H1 (cell line): ENCODE data around the gene ZNF622. TPM values are rescaled to one million over a fixed set of nuclear protein-coding genes. Genes with fewer than 3 reads are reported as not detected.

Source experiments
- CTCF ChIA-PET: fragments of 300-600 bp; sonication (Branson Sonifier 250); formaldehyde crosslinking; loops from one replicate; lab custom pipeline; 2021; ENCODE audit not compliant: partially characterized antibody; lab: Charles Lee
- POLR2A ChIA-PET: fragments of 300-600 bp; sonication (Branson Sonifier 250); formaldehyde crosslinking; loops from one replicate; lab custom pipeline; 2021; ENCODE audit warnings: inconsistent platforms; ENCODE audit not compliant: partially characterized antibody; lab: Charles Lee
- DNase-seq, 2 experiments: peaks; one replicate each; pipeline versions ENCODE4 v3.0.0 to v3.0.0-alpha.2; 2010 to 2022; ENCODE audit warnings: low spot score in 2 of 2, low read depth in 1 of 2, mixed read lengths in 1 of 2
- FAIRE-seq: peaks from 2 replicates; lab custom pipeline; 2011; peaks lifted over from hg19 to GRCh38; lab: Jason Lieb, UNC
- H2AFZ ChIP-seq: 2 replicates; pipeline ENCODE4 v1.8.1; 2012; ENCODE audit warnings: low read length, inconsistent platforms
- H2AK5ac ChIP-seq: 2 replicates; pipeline ENCODE4 v1.6.1; 2013; ENCODE audit warnings: low read depth, low read length
- H2BK120ac ChIP-seq: replicated peaks from 2 replicates; pipeline ENCODE3; 2013; ENCODE audit warnings: low read depth, low read length, inconsistent platforms
- H2BK12ac ChIP-seq: 2 replicates; pipeline ENCODE4 v1.6.1; 2013; ENCODE audit warnings: low read depth, low read length
- H2BK15ac ChIP-seq: 2 replicates; pipeline ENCODE4 v1.6.1; 2013; ENCODE audit warnings: low read length
- H2BK20ac ChIP-seq: 2 replicates; pipeline ENCODE4 v1.6.1; 2013; ENCODE audit warnings: low read length
- H2BK5ac ChIP-seq: 2 replicates; pipeline ENCODE4 v1.6.1; 2013; ENCODE audit warnings: low read depth, low read length
- H3K14ac ChIP-seq: 2 replicates; pipeline ENCODE4 v1.6.1; 2013; ENCODE audit warnings: inconsistent platforms; ENCODE audit not compliant: insufficient read length
- H3K18ac ChIP-seq: 2 replicates; pipeline ENCODE4 v1.6.1; 2013; ENCODE audit warnings: low read length; ENCODE audit errors: extremely low read depth
- H3K23ac ChIP-seq: 2 replicates; pipeline ENCODE4 v1.6.1; 2013; ENCODE audit warnings: inconsistent platforms; ENCODE audit not compliant: insufficient read length
- H3K23me2 ChIP-seq: 2 replicates; pipeline ENCODE4 v1.6.1; 2013; ENCODE audit warnings: low read depth, low read length
- H3K27ac ChIP-seq: 2 replicates; pipeline ENCODE4 v1.6.1; 2011; ENCODE audit warnings: low read depth, low read length, inconsistent platforms
- H3K27me3 ChIP-seq, 4 experiments: replicated peaks in 1 of 4; 1 replicate in 1 of 4; 2 replicates in 3 of 4; pipeline versions ENCODE4 v1.6.1 to v1.8.1; 2011 to 2013; ENCODE audit warnings: low read length in 3 of 4, mild to moderate bottlenecking in 3 of 4, inconsistent platforms in 2 of 4, mixed read lengths in 2 of 4, moderate library complexity in 1 of 4; ENCODE audit not compliant: control insufficient read depth in 3 of 4, insufficient read depth in 3 of 4; ENCODE audit errors: extremely low read depth in 1 of 4
- H3K36me3 ChIP-seq, 4 experiments: 2 replicates each; pipeline versions ENCODE4 v1.6.1 to v1.8.1; 2011 to 2013; ENCODE audit warnings: mild to moderate bottlenecking in 4 of 4, low read length in 3 of 4, moderate library complexity in 2 of 4, control low read depth in 1 of 4, inconsistent platforms in 1 of 4; ENCODE audit not compliant: insufficient read depth in 4 of 4, control insufficient read depth in 2 of 4
- H3K4ac ChIP-seq: replicated peaks from 2 replicates; pipeline ENCODE3; 2013; ENCODE audit warnings: low read length, low read depth, mixed read lengths, inconsistent platforms; ENCODE audit not compliant: insufficient read length
- H3K4me1 ChIP-seq, 4 experiments: replicated peaks in 1 of 4; 1 replicate in 1 of 4; 2 replicates in 3 of 4; pipeline versions ENCODE4 v1.6.1 to v1.8.1; 2011 to 2013; ENCODE audit warnings: low read length in 3 of 4, inconsistent platforms in 2 of 4, mixed read lengths in 1 of 4; ENCODE audit not compliant: insufficient read depth in 4 of 4, control insufficient read depth in 3 of 4
- H3K4me2 ChIP-seq, 2 experiments: 2 replicates each; pipeline versions ENCODE4 v1.6.1 to v1.8.1; 2011 to 2013; ENCODE audit warnings: low read depth in 2 of 2, low read length in 2 of 2, control low read depth in 1 of 2, inconsistent platforms in 1 of 2, mild to moderate bottlenecking in 1 of 2; ENCODE audit not compliant: insufficient read depth in 1 of 2
- H3K4me3 ChIP-seq, 4 experiments: fragments of 200-600, 300-600 bp in 1 of 4; sonication (generic), shearing (Covaris generic), sonication (Bioruptor Twin) in 1 of 4; 2 replicates each; pipeline versions ENCODE4 v1.5.1 to v1.8.1; 2011 to 2016; ENCODE audit warnings: low read length in 4 of 4, low read depth in 3 of 4, control low read depth in 2 of 4, inconsistent platforms in 2 of 4, mild to moderate bottlenecking in 2 of 4, mixed read lengths in 1 of 4, moderate library complexity in 1 of 4; ENCODE audit not compliant: insufficient read depth in 2 of 4; ENCODE audit errors: extremely low read depth in 1 of 4
- H3K56ac ChIP-seq: replicated peaks from 2 replicates; pipeline ENCODE3; 2013; ENCODE audit warnings: low read depth, mild to moderate bottlenecking, mixed read lengths, low read length, inconsistent platforms; ENCODE audit not compliant: insufficient read length
- H3K79me1 ChIP-seq: 2 replicates; pipeline ENCODE4 v1.6.1; 2013; ENCODE audit warnings: low read depth, low read length, control low read depth
- H3K79me2 ChIP-seq, 2 experiments: 2 replicates each; pipeline versions ENCODE4 v1.6.1 to v1.8.1; 2012 to 2013; ENCODE audit warnings: low read length in 2 of 2, mild to moderate bottlenecking in 2 of 2, inconsistent platforms in 1 of 2; ENCODE audit not compliant: insufficient read depth in 2 of 2, control insufficient read depth in 1 of 2
- H3K9ac ChIP-seq, 4 experiments: replicated peaks in 1 of 4; 1 replicate in 1 of 4; 2 replicates in 3 of 4; pipeline versions ENCODE4 v1.6.1 to v1.8.1; 2011 to 2013; ENCODE audit warnings: low read depth in 3 of 4, low read length in 3 of 4, control low read depth in 2 of 4, mild to moderate bottlenecking in 2 of 4, moderate library complexity in 2 of 4, inconsistent platforms in 1 of 4; ENCODE audit errors: extremely low read depth in 1 of 4
- H3K9me3 ChIP-seq, 2 experiments: 2 replicates each; pipeline versions ENCODE4 v1.6.1 to v1.8.1; 2012 to 2013; ENCODE audit warnings: mild to moderate bottlenecking in 2 of 2, moderate library complexity in 2 of 2, control low read depth in 1 of 2, inconsistent platforms in 1 of 2, low read depth in 1 of 2, low read length in 1 of 2, mixed read lengths in 1 of 2; ENCODE audit not compliant: insufficient read depth in 2 of 2
- H4K20me1 ChIP-seq, 2 experiments: replicated peaks in 1 of 2; 2 replicates each; pipeline versions ENCODE3 to v1.8.1; 2011 to 2013; ENCODE audit warnings: inconsistent platforms in 2 of 2, low read length in 2 of 2, mild to moderate bottlenecking in 1 of 2; ENCODE audit not compliant: insufficient read depth in 2 of 2, control insufficient read depth in 1 of 2
- H4K5ac ChIP-seq: 2 replicates; pipeline ENCODE4 v1.6.1; 2013; ENCODE audit warnings: low read length, low read depth, mixed read lengths, inconsistent platforms; ENCODE audit not compliant: insufficient read length
- H4K8ac ChIP-seq: 2 replicates; pipeline ENCODE4 v1.8.0; 2013; ENCODE audit warnings: mild to moderate bottlenecking, moderate library complexity, low read length, inconsistent platforms; ENCODE audit not compliant: insufficient read depth; ENCODE audit errors: extremely low read depth
- H4K91ac ChIP-seq: replicated peaks from 2 replicates; pipeline ENCODE3; 2013; ENCODE audit warnings: low read length, mixed read lengths, inconsistent platforms; ENCODE audit not compliant: insufficient read length
- ASH2L ChIP-seq: fragments of 200-600, 300-600 bp; sonication (generic); IDR thresholded peaks from one replicate; pipeline ENCODE4 v1.7.1; 2017; ENCODE audit warnings: low read length
- BCL11A ChIP-seq, 2 experiments: IDR thresholded peaks; one replicate each; pipeline ENCODE4 v1.6.1; 2011; ENCODE audit warnings: low read depth in 2 of 2, low read length in 2 of 2, mild to moderate bottlenecking in 2 of 2
- KDM4A ChIP-seq: IDR thresholded peaks from one replicate; pipeline ENCODE4 v1.7.1; 2012; ENCODE audit warnings: low read depth, mild to moderate bottlenecking, moderate library complexity, low read length, inconsistent platforms; ENCODE audit not compliant: severe bottlenecking
- MAFK ChIP-seq: IDR thresholded peaks from 2 replicates; pipeline ENCODE4 v1.6.1; 2012; ENCODE audit warnings: low read depth, mild to moderate bottlenecking, improper control_type of control experiment, low read length
- NRF1 ChIP-seq: IDR thresholded peaks from 2 replicates; pipeline ENCODE4 v1.6.1; 2011; ENCODE audit warnings: mild to moderate bottlenecking, low read depth, low read length, improper control_type of control experiment
- PHF8 ChIP-seq: fragments of 200-600 bp; sonication (generic); conservative IDR thresholded peaks from 2 replicates; pipeline ENCODE4 v1.7.1; 2012; ENCODE audit warnings: low read depth, mild to moderate bottlenecking, inconsistent platforms, low read length, moderate library complexity
- POU5F1 ChIP-seq: IDR thresholded peaks from 2 replicates; pipeline ENCODE4 v1.6.1; 2011; ENCODE audit warnings: low read depth, mild to moderate bottlenecking, low read length, moderate library complexity
- RAD21 ChIP-seq, 2 experiments: IDR thresholded peaks in 1 of 2; conservative IDR thresholded peaks in 1 of 2; 2 replicates each; pipeline ENCODE4 v1.6.1; 2011; ENCODE audit warnings: low read depth in 2 of 2, low read length in 2 of 2, improper control_type of control experiment in 1 of 2, inconsistent platforms in 1 of 2, mild to moderate bottlenecking in 1 of 2, moderate library complexity in 1 of 2
- RBBP5 ChIP-seq: IDR thresholded peaks from 2 replicates; pipeline ENCODE4 v1.7.1; 2012; ENCODE audit warnings: low read depth, mild to moderate bottlenecking, inconsistent platforms, low read length, moderate library complexity, borderline replicate concordance
- SIN3A ChIP-seq, 2 experiments: IDR thresholded peaks in 1 of 2; conservative IDR thresholded peaks in 1 of 2; 2 replicates each; pipeline ENCODE4 v1.6.1; 2011 to 2012; ENCODE audit warnings: low read length in 2 of 2, improper control_type of control experiment in 1 of 2, low read depth in 1 of 2, mild to moderate bottlenecking in 1 of 2
- SP4 ChIP-seq: IDR thresholded peaks from 2 replicates; pipeline ENCODE4 v1.6.1; 2012; ENCODE audit warnings: low read length, inconsistent platforms
- TCF12 ChIP-seq: IDR thresholded peaks from 2 replicates; pipeline ENCODE4 v1.6.1; 2011; ENCODE audit warnings: low read depth, mild to moderate bottlenecking, low read length
- ZNF274 ChIP-seq: IDR thresholded peaks from 2 replicates; pipeline ENCODE4 v1.7.0; 2012; ENCODE audit warnings: low read length, borderline replicate concordance; ENCODE audit errors: extremely low read depth
- WGBS, 2 experiments: shearing (Covaris generic) in 1 of 2; methylation state at CpG; one replicate each; pipeline versions ENCODE4 v1.1.6 to v1.1.7; 2013 to 2015; ENCODE audit warnings: low lambda C conversion rate in 2 of 2, mixed read lengths in 2 of 2, inconsistent platforms in 1 of 2, low coverage in 1 of 2, missing lambda C conversion rate in 1 of 2; ENCODE audit not compliant: insufficient replicate concordance in 2 of 2, insufficient coverage in 1 of 2, insufficient read length in 1 of 2; ENCODE audit errors: extremely low coverage in 1 of 2, missing lambda C conversion rate in 1 of 2; 5-methylcytosine and 5-hydroxymethylcytosine counted together
- polyA plus RNA-seq, 7 experiments: library from polyadenylated mRNA; depleted of rRNA in 3 of 7; stranded (reverse) in 5 of 7; unstranded in 2 of 7; fragments of >200 nt in 5 of 7; fragments of 200-250 nt in 2 of 7; gene quantifications; 1 replicate in 5 of 7; 2 replicates in 1 of 7; 4 replicates in 1 of 7; pipeline versions ENCODE4 v1.2.1 to v1.2.3, GENCODE V29; 2011 to 2013; ENCODE audit warnings: missing spikeins in 2 of 7, mixed read lengths in 2 of 7
- total RNA-seq: library from RNA; stranded (reverse); fragmentation: NEBNext Ultra II Directional; extraction: Animal tissue kit (Norgen Biotek cat#: 25700); gene quantifications from 2 replicates; pipeline ENCODE4 v1.2.1, GENCODE V29; 2021

Gene ZNF622
- total and polyA plus RNA-seq, 2 of the 8 experiments (the other 6 are each of a cell fraction or from before 2014, with no cell fraction given): 8.8 to 30.8 TPM

GRCh38 chr5:16411741-16412455 lies 53.7 kb downstream of the ZNF622 start:
- no peak overlapping the region for H4K8ac ChIP-seq
- H2AFZ ChIP-seq: no peak overlapping the region
- H3K23ac ChIP-seq: no peak overlapping the region
- H3K27me3 ChIP-seq: peaks cover 0 to 1% (median 0%) of the 10 kb centered on the region in 4 experiments; a peak in 1 of 7 replicates
- no peaks in the 10 kb centered on the region for H4K20me1 ChIP-seq
- no peaks in the 10 kb centered on the region for H3K79me2 ChIP-seq
- no peaks in the 10 kb centered on the region for H3K4me1 ChIP-seq
- no peak overlapping the region for H4K91ac ChIP-seq
- no peak overlapping the region for H3K9ac ChIP-seq
- no peaks in the 10 kb centered on the region for H3K79me1 ChIP-seq
- H3K56ac ChIP-seq: no peak overlapping the region
- CTCF ChIA-PET: interaction anchor here (0.5 to 0.6 kb wide), 2 partner anchors 980 to 981 kb away, joined by 3 read pairs; no protein-coding TSS in a partner anchor
- no peak overlapping the region for H2BK5ac ChIP-seq
- H3K4me3 ChIP-seq: no peak overlapping the region
- no peaks in the 10 kb centered on the region for H3K23me2 ChIP-seq
- H3K9me3 ChIP-seq: no peaks in the 10 kb centered on the region
- 87% methylated on average over 3 of the region's 3 CpGs; no CpG with 5 or more reads in 1 of the 2 experiments for WGBS, 2 experiments
- H2BK15ac ChIP-seq: no peak overlapping the region; the same call in 1 of the 2 replicates
- H2BK12ac ChIP-seq: no peak overlapping the region
- no peak overlapping the region for H3K4me2 ChIP-seq
- H3K36me3 ChIP-seq: no peaks in the 10 kb centered on the region
- DNase-seq (no peak), FAIRE-seq (no peak)
- H4K5ac ChIP-seq: no peak overlapping the region
- H3K27ac ChIP-seq: no peak overlapping the region
- H3K18ac ChIP-seq: no peak overlapping the region
- 0 out of 2 replicates have a peak overlapping the region, but pooled peaks have one; percentile 8 for H2BK20ac ChIP-seq
- H2BK120ac ChIP-seq: no peak overlapping the region
- no peak overlapping the region for H2AK5ac ChIP-seq
- no peak overlapping the region for H3K14ac ChIP-seq
- POLR2A ChIA-PET: no interaction called here
- H3K4ac ChIP-seq: no peak overlapping the region
- TF ChIP-seq ZNF274 (no peak), RBBP5 (no peak), TCF12 (no peak), KDM4A (no peak), MAFK (no peak), BCL11A (IDR thresholded peaks at IDR 0.05; ENCODE audit: low read depth in 2 of 2, low read length in 2 of 2) (no peak), RAD21 (IDR thresholded peaks at IDR 0.05 in 1 of 2, conservative IDR thresholded peaks at IDR 0.05 in 1 of 2; ENCODE audit: low read depth in 2 of 2, low read length in 2 of 2) (no peak), PHF8 (no peak), SIN3A (conservative IDR thresholded peaks at IDR 0.05 in 1 of 2, IDR thresholded peaks at IDR 0.05 in 1 of 2; ENCODE audit: low read depth in 1 of 2, low read length in 2 of 2) (no peak), ASH2L (no peak), NRF1 (no peak), POU5F1 (no peak), SP4 (no peak)
